Kasumi-1 (cell line): ENCODE measurements around the gene GNG12.

ENCODE experiments used
- DNase-seq, 2 experiments: peaks; one replicate each; lab custom pipeline; 2025; lab: John Stamatoyannopoulos, UW

Gene GNG12

DNA sequence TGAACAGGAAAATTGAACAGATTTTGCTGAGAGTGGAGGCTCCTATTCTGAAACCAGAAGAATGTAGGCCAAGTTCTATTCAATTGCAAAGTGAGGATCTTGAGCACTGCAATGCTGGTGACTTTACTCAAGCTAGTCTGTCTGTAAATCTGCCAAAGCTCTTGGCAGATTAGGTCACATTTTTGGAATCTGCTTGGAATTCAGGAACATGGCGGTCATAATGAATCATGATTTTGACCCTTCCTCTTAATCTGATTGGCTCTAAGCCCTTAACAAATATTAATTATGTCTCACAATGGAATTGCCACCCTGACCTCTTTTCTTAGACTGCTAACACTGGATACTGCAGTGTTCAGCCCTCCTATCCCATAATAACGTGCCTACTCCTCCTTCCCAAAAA, 7.2 kb upstream of the GNG12 start:
- DNase-seq: no peak

DNA sequence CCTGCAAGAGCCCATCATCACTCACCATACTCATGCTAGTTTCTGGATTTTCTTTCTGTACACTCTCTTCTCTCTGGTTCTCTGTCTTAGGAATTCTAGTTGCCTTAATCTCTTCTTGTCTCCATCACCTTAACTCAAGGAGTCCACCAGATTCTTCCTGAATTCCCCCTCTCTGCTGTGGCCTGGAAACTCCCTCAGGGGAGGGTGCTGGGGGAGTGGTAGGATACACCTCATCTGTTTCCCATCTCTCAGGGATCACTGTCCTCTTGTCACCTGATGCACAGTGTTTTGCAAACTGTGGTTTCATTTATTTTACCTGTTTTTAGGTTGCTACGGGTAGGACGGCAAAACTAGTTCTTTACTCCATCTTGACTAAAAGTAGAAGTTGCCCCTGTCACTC, 6.6 kb upstream of the GNG12 start:
- DNase-seq: no peak

DNA sequence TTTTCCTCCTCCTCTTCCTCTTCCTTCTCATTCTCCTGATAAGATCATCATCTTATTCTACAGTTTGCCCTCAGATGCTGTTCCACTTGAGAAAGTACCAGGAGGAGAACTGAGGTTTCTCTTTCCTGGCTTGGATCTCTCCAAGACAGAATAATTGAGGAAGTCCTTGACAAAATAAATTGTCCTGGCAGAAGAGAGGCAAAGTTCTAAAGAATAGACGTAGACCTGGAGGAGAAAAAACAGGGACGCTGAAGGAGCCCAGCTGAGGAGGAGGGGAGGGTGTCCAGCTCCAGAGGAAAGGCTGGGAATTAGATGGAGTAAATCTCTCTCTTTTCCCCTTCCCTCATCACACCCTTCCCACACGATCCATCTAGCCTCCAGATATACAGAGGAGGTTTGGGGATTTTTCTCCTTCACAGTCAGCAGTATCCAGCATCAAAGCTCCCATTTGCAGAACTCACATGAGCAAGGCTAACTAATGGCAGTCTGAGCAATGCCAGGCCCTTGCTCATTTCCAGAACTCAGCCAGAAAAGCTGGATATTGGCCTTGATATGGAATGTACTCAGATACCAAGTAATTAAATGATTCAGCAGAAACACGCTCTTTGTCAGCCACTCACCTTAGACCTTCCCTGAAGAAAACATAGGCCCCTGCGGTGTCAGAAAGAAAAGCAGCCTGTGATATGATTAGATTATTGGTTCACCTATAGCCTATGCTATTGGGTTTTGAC, 5.1 kb upstream of the GNG12 start:
- DNase-seq: no peak

DNA sequence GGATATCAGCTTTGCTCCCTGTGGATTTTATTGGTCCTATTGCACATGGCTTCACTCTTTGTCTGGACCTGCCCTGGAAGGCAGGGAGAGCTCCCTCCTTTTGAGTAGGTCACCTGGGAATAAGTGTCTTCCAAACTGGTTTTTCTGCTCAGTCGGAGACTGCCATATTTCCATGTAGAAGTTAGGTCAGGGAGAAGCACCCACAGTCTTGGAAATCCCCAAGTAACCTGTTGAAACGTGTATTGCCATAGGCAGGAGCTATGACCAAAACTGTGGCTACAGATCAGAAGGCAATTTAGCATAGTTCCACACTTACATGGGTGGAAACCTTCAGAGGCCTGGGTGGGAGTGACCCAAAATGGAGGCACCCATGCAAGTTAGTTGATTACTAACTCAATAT, 3.5 kb upstream of the GNG12 start:
- DNase-seq: no peak

DNA sequence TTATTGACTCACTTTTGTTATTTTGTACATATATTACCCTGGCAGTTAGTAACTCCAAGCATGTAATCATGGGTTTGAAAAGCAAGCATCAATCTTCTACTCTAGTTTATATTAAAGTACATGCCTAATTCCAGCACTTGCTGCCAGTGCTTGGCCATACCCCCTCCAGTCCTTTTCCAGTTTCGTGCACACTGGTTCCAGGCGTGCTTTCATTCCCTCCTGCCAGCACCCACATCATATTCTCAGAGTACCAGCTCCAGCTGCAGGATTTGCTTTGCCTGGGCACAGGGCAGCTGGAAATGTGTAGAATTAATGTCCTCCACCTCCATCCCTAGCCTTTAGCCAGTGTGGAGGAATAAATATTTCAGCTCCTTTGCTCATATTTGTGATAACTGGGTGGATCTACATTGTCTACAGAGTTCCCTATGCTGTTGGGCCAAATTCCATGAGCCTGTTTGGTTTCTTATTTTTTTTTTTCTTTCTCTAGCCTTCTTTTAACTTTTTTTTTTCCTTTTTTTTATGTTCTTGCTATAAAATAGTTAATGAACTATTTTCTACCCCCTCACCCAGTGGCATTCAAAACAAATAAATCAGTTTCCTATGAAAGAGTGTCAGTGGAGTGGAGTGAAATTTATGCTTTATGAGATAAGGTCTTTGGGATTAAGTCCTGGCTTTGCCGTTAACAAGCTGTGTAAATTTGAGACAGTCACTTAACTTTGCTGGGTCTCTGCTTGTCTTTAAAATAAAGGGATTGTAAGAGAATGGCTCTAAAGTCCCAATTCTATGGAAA, 2.6 kb upstream of the GNG12 start:
- DNase-seq: no peak

DNA sequence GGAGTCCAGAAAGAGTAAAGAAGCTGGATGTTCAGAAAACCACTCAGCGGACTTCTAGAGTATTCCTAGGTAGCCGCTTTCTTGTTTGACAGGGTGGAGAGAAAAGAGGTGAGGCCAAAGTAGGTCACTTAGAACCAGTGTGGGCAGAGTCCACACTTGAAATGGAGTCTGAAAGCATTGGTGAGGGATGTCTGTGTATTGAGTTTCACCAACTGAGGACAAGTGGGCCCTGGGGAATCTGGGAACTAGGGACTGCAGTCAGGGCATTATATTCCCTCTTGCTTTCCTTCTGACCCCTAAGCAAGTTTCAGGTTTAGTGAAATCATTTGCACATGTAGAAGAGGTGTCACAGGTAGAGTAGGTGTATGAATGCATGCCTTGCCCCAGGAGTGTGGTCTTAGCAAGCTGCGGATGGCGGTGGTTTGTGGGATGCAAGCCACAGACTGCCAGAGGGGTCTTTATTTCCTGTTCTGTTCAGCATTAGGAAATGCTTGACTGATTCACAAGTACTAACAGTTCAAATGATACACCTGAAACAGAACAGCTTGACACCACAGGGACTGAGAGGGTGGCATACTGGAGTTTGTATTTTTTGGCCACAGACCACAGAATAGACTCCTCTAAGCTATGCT, 1.1 kb upstream of the GNG12 start:
- DNase-seq: no peak

DNA sequence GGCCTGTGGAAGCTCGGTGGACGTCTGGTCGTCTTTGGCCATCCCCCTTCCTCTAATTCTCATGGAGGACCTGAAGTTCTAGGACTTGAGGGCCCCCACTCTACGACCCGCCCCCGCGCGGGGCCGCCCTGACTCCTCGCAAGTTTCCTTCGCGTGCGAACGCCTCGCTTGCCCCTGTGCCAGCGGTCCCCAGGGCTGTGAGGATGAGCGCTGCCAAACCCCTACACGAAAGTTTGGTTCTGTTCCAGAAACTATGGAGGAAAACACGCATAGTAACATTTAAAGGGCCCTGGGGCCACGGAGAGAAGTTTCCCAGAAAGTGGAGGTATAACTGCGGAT, 304 bp upstream of the GNG12 start:
- no peak for DNase-seq

DNA sequence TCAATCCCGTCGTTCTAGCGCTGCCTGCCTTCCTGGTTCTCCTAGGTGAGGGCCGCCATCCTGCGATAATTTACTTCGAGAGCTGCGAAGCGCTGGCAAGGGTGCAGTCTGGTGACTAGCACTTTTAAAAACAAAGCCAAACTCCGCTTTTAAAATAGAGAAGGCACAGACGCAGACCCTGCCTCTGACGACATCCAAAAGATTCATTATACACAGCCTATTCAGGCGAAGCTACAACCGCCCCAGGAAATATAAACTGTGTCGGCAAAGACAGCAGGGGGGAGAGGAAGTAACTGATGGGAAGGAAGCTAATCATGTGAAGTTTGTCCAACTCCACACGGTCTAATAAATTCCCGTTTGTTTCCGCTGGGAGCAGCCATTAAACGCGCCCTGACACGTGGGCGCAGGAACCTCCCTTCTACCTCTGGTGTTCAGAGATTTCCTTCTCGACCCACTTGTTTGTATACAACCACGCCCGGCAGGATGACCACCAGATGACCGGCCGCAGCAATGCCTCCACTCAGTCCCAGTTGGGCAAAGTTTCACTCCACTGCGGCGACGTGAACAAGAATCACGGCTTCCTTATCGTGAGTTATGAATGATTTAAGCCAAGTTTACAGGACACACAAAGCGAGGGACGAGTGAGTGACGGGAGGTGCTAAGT, 1.3 kb downstream of the GNG12 start:
- peak; percentile 59 to 68 for DNase-seq

DNA sequence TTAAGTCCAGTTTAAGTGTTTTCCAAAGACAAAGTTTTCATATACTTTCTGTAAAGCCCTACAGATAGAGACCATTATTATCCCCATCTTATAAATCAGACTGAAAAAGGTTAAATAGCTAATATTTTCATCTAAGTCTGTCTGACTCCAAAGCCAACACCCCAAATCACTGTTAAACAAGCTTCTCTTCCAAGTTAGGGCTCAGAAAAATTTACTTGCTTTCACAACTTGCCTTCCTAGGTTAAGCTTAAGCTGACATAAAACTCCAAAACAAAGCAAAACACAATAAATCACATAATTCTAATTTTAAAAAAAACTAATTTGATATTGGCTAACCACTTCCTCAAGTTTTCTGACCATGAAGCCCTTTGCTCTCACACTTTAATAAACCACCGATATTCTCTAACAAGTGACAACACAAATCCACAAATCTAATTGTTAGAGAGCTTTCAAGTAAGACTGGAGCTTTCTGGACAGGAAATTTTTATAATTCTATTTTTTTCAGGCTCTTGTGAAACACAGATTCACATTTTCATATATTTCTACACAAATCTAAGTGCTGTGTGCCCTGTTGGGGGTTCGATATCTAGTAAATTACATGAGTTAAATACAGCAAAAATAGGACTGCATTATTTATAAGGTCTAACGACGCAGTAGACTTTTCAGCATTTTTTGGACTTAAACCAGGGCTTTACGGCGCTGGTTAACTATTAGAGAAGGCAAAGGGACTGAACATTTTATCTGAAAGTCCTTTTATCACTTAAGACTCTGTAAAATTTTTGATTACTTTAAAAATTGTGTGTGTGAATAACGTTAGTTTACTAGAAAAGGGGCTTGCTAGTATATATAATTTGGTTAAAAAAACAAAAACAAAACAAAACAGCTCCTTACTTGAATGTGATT, 2.1 kb downstream of the GNG12 start:
- peak in 1 of 2 experiments; percentile 6 for DNase-seq

DNA sequence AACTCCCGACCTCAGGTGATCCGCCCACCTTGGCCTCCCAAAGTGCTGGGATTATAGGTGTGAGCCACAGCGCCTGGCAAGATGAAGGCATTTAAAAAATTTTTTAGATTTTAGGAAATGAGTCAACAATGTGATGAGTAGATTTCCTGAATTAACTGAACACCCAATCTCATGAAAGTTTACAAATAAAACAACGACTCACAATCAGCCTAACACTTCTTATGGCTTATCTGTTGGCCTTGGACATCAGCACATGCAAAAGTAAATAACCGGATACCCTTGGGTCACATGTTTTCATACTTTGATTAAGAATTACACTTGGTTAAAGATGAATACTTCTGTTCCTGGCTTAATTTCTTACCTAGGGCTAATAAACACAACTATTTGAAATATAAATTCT, 3.0 kb downstream of the GNG12 start:
- DNase-seq: no peak

DNA sequence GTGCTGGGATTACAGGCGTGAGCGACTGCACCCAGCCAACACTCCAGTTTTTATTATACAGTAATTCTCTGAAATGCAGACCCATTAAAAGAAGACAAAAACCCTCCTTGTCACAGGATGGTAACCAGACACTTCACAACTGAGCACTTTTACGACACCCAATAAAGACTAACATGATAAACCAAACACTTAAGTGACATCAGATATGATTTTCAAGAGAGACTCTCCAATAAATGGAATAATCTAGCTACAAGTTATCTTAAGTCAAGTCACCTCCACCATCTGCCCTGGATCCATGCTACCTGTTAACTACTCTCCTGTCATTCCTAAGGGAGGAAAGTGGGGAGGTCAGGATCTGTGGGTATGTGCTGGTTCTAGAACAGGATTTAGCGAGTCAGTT, 5.6 kb downstream of the GNG12 start:
- no peak for DNase-seq

DNA sequence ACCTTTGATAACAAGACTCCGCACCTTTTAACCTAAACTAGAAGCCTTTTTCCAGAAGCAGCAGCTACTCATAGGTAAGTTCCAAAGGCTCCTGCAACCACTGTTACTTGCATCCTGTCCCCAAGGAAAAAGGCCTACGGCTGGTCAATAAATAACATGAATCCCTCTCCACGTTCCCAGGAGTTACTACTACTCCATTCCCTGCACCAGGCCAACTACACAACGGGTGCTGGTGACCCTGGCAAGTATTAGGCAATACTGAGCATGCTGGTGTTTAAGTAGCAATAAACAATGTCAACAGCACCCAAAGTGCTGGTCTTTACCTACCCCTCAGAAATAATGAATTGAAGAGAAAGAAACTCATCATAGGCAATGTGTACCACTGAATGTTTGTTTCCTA, 7.7 kb downstream of the GNG12 start:
- no peak for DNase-seq

DNA sequence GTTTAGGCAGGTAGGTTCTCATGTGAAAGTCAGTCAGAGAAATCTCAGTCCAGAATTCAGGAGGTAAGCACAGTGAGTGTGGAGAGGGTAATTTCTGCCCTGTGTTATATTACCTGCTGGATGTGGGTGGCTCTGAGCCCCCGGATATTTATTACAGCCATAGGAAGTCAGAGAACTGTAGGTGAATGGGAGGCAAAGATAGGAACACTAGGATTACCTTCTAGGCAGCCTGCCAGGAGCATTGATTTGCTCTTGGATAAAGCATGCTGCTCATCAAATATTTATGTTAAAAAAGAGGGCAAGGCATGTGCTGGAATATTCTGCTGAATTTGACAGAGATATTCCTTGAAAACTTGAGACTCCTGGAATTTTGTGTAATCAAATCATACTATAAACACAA, 8.5 kb downstream of the GNG12 start:
- no peak for DNase-seq

DNA sequence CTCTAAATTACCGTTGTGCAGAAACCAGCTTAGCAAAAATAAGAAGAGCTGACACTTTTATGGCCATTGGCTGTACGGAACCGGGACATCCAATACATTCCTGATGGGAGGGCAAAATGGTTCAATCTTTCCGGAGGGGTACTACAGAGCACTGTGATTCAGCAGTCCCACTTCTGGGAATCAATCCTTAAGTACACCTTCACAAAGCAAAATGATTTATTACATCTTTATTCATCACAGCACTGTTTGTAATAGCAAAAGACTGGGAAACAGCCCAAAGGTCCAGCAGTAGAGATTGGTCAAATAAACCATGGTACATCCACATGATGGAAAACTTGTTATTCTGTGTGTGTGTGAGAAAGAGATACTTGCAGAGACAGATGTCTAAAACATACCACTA, 9.7 kb downstream of the GNG12 start:
- no peak for DNase-seq

DNA sequence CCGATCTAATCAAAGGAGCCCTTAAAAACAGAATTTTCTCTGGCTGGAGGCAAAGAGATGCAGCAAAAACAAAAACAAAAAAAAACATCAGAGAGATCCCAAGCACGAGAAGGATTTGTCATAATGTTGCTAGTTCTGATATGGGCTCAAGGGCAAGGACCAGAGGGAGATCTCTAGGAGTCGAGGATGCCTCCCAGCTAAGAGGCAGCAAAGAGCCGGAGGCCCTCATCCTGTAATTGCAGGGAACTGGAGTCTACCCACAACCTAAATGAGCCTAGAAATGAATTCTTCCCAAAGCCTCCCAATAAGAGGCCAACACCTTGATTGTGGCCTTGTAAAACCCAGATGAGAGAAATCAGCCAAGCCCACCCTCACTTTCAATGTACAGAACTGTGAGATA, 12.0 kb downstream of the GNG12 start:
- no peak for DNase-seq

DNA sequence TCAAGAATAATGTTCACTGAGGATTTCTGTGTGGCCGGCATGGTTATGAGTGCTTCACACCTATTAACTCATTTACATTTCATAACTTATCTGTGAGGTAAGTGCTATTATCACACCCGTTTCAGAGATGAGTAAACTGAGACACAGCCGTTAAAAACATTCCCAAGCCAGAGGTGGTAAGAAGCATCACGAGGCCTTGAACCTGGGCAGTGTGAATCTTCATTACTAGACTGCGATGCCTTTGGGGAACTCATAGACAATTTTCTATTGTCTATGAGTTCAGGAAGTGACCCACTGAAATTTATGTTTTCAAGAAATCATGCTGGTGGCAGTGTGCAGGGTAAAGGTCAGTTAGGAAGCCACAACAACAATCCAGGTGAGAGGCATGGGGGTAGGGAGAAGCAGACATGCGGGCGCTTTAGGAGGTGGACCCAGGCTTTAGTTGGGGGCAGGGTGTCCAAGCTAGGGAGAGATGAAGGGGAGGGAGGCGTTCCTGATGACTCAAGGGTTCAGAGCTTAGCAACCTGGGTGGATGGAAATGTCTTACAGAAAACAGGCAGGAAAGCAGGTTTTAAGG, 14.5 kb downstream of the GNG12 start:
- no peak for DNase-seq

DNA sequence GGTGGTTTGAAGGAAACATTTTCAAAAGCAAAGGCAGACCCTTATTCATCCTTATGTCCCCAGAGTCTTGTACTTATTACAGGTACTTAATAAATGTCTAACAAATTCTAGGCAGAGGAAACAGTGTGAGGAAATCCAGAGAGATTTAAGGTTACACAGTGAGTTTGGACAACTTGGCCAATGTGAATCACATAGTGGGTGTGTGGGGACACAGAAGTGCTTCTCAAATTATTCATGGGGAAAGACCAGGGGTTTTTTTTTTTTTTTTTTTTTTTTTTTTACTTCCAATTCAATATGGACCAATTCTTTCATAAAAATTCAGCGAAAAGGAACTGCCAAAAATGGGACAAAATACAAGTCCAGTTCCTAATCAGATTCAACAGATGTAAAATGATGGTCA, 15.1 kb downstream of the GNG12 start:
- no peak for DNase-seq

DNA sequence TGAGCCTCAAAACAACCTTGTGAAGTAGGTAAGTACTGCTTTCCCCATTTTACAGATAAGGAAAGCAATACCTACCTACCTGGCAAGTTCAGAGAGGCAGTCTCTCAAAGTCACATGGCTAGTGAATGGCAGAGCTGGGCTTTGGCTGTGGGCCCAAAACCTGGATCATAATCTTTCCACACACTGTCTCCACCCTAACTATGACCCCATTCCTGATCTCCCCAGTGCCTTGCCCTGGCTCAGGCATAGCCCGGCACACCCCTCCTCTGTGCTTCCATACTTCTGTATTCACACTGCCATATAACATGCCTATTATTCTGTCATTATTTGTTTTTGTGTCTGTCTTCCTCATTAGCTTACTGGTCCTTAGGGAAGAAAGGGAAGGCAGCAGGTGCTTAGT, 15.9 kb downstream of the GNG12 start:
- DNase-seq: no peak

DNA sequence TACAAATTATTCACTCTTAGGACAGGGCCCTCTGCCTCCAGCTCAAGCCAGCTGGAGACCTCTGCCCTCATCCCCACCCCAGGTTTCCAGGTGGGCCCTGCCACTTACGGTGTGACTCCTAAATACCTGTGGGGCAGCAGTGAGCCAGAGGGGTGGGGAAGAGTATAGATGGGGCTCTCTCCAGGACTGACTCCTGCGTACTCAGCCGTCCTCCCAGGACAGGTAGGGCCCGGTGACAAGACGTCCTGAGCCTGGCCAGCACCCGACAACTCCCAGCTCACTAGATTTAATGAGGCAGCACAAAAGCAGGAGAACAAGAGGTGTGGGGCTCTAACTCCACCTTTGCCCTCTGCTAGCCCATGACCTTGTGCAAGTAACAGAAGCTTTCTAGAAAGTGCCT, 16.8 kb downstream of the GNG12 start:
- DNase-seq: no peak

DNA sequence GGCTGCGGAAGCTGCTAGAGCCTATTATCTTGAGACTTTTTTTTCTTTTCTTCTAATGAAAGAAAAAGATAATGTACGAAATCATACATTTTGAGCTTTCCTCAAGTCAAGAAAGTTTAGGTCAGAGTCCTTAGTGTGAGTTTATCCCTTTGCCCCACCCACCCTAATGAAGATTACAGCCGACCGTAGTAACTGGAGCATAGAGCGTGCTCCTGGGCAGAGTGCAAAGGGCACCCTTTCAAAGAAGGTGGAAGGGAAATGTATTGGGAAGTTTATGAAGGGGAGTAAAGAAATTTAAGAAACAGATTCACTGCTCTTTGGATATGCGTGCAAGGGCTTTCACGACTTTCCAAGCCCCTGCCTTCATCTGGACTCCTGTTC, 17.2 kb downstream of the GNG12 start:
- DNase-seq: no peak

DNA sequence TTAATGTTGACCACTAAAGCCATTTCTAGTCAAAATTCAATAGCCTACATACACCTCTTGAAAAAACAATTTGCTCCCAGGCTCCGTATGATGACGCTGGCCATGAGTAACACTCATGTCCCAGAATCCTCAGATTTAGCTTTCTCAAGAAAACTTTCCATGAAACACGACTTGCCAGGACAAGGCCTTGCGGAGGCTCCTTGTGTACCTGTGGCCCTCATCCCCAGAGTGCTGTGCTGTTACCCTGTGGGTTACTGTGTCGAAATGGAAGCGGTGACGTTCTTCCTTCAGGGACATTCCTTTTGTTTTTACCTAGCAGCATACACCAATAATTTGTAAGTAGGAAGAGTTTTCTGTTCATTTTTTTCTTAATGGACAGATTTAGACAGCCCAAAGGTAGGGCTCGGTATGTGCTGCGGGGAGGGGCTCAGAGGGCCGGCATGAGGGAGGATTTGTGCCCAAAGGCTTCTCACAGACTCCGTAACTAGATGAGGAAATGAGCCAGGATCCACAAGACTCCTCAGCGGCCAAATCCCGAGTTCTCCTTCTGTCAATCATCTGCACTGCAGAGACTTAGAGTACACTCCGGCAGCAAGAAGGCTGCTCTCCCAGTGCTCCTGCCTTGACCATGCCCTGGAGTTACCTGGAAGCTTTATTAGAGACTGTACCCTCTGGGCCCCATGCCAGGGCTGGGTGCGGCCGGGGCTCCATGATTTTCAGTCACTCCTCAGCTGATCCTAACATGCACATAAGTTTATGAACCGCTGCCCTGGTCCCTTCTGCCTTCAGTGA, 17.8 kb downstream of the GNG12 start:
- DNase-seq: no peak
